Measurements from ENCODE around the gene ASCL4.

ASCL4 gene

GRCh38 chr12:107779077-107779831 lies 4.8 kb downstream of the ASCL4 start:
- DNase-seq = no peak

GRCh38 chr12:107780298-107780697 lies 5.8 kb downstream of the ASCL4 start:
- no peak for DNase-seq

GRCh38 chr12:107782067-107782466 lies 7.6 kb downstream of the ASCL4 start:
- DNase-seq = no peak

- DNase-seq = no peak
These were observed 9.2 kb downstream of the ASCL4 start for GRCh38 chr12:107783406-107784376.

- DNase-seq = no peak
These were observed 13.8 kb downstream of the ASCL4 start for GRCh38 chr12:107788281-107788680.

GRCh38 chr12:107788690-107789458 lies 14.4 kb downstream of the ASCL4 start:
- DNase-seq = no peak

- no peak for DNase-seq
These were observed 17.1 kb downstream of the ASCL4 start for GRCh38 chr12:107791465-107792089.

GRCh38 chr12:107794451-107794850 lies 19.9 kb downstream of the ASCL4 start:
- DNase-seq = no peak

GRCh38 chr12:107798580-107798979 lies 24.1 kb downstream of the ASCL4 start:
- no peak for DNase-seq

GRCh38 chr12:107801150-107801549 lies 26.6 kb downstream of the ASCL4 start:
- no peak for DNase-seq

GRCh38 chr12:107803092-107803491 lies 28.6 kb downstream of the ASCL4 start:
- DNase-seq = no peak

- no peak for DNase-seq
These were observed 31.1 kb downstream of the ASCL4 start for GRCh38 chr12:107805488-107806180.

- DNase-seq = no peak
These were observed 33.1 kb downstream of the ASCL4 start for GRCh38 chr12:107807471-107808150.

- DNase-seq = no peak
These were observed 42.7 kb downstream of the ASCL4 start for GRCh38 chr12:107817250-107817649.

- no peak for DNase-seq
These were observed 44.5 kb downstream of the ASCL4 start for GRCh38 chr12:107818984-107819383.

- no peak for DNase-seq
These were observed 47.9 kb downstream of the ASCL4 start for GRCh38 chr12:107822356-107822755.
